Activated CD4-positive, CD25-positive, alpha-beta regulatory T cell (primary cell): Measurements from ENCODE around the gene SNX24.
"Not testable (repeated sequence)": the region's sequence is repeated elsewhere in the genome, so short reads cannot be mapped to it uniquely, and the experiment has no call there.

Source experiments
- DNase-seq, 4 experiments: peaks; one replicate each; lab custom pipeline; 2025; lab: John Stamatoyannopoulos, UW

SNX24 gene

GRCh38 chr5:122967625-122968024, 122.2 kb downstream of the SNX24 start:
- no peak for DNase-seq

GRCh38 chr5:122968056-122968455, 122.6 kb downstream of the SNX24 start:
- DNase-seq: not testable (repeated sequence)

GRCh38 chr5:122971333-122971732, 125.9 kb downstream of the SNX24 start:
- DNase-seq: no peak

GRCh38 chr5:122972877-122973276, 127.5 kb downstream of the SNX24 start:
- no peak for DNase-seq

GRCh38 chr5:122973759-122974158, 128.3 kb downstream of the SNX24 start:
- not testable (repeated sequence) for DNase-seq

- not testable (repeated sequence) for DNase-seq
Measured at GRCh38 chr5:122974251-122974650, 128.8 kb downstream of the SNX24 start.

GRCh38 chr5:122977319-122977718, 131.9 kb downstream of the SNX24 start:
- no peak for DNase-seq

- DNase-seq: no peak
Measured at GRCh38 chr5:122978068-122978467, 132.7 kb downstream of the SNX24 start.

GRCh38 chr5:122978644-122979297, 133.4 kb downstream of the SNX24 start:
- no peak for DNase-seq

- no peak for DNase-seq
Measured at GRCh38 chr5:122981846-122982245, 136.4 kb downstream of the SNX24 start.

- DNase-seq: no peak
Measured at GRCh38 chr5:122982376-122982775, 137.0 kb downstream of the SNX24 start.

GRCh38 chr5:122984425-122984824, 139.0 kb downstream of the SNX24 start:
- no peak for DNase-seq

GRCh38 chr5:122985006-122985700, 139.7 kb downstream of the SNX24 start:
- DNase-seq: no peak

- no peak for DNase-seq
Measured at GRCh38 chr5:122985954-122986721, 140.7 kb downstream of the SNX24 start.

- no peak for DNase-seq
Measured at GRCh38 chr5:122996091-122996490, 150.7 kb downstream of the SNX24 start.

GRCh38 chr5:122997294-122997693, 151.9 kb downstream of the SNX24 start:
- no peak for DNase-seq

- DNase-seq: no peak
Measured at GRCh38 chr5:122999947-123000563, 154.6 kb downstream of the SNX24 start.

GRCh38 chr5:123000731-123001130, 155.3 kb downstream of the SNX24 start:
- DNase-seq: no peak

- no peak for DNase-seq
Measured at GRCh38 chr5:123001808-123002207, 156.4 kb downstream of the SNX24 start.

- DNase-seq: no peak
Measured at GRCh38 chr5:123007182-123007581, 161.8 kb downstream of the SNX24 start.

GRCh38 chr5:123007754-123008153, 162.3 kb downstream of the SNX24 start:
- no peak for DNase-seq

GRCh38 chr5:123012321-123012720, 166.9 kb downstream of the SNX24 start:
- no peak for DNase-seq
